Mesothelial cell of epicardium (in vitro differentiated cells): Measurements from ENCODE around the gene FUT9. TPM values are rescaled to one million over a fixed set of nuclear protein-coding genes. Genes with fewer than 3 reads are reported as not detected.

Source experiments
- DNase-seq, 2 experiments: peaks; one replicate each; pipeline ENCODE4 v3.0.0; 2021; ENCODE audit warnings: low spot score in 2 of 2; ENCODE audit not compliant: unreplicated experiment in 2 of 2
- H3K27ac Mint-ChIP-seq: 2 replicates; pipeline ENCODE4 v1.8.0; 2021; ENCODE audit warnings: mixed read lengths
- H3K27me3 Mint-ChIP-seq: 2 replicates; pipeline ENCODE4 v1.8.0; 2021; ENCODE audit warnings: low read depth, mixed read lengths
- H3K36me3 Mint-ChIP-seq: 2 replicates; pipeline ENCODE4 v1.8.0; 2021; ENCODE audit warnings: mixed read lengths
- H3K4me1 Mint-ChIP-seq: 2 replicates; pipeline ENCODE4 v1.8.0; 2021; ENCODE audit warnings: mixed read lengths
- H3K4me3 Mint-ChIP-seq: 2 replicates; pipeline ENCODE4 v1.8.0; 2021; ENCODE audit warnings: mild to moderate bottlenecking, moderate library complexity, mixed read lengths
- H3K9me3 Mint-ChIP-seq: 2 replicates; pipeline ENCODE4 v1.8.0; 2021; ENCODE audit warnings: mixed read lengths
- CTCF ChIP-seq: fragments of 200-600 bp; sonication (generic); IDR thresholded peaks from one replicate; pipeline ENCODE4 v1.5.0; 2021; ENCODE audit warnings: antibody characterized with exemption; ENCODE audit not compliant: unreplicated experiment
- total RNA-seq: library from RNA; stranded (reverse); gene quantifications from 3 replicates; pipeline ENCODE4 v1.2.1, GENCODE V29; 2021

Gene FUT9
- total RNA-seq, 1 donor from 2014 or later, result 3.0 TPM

DNA sequence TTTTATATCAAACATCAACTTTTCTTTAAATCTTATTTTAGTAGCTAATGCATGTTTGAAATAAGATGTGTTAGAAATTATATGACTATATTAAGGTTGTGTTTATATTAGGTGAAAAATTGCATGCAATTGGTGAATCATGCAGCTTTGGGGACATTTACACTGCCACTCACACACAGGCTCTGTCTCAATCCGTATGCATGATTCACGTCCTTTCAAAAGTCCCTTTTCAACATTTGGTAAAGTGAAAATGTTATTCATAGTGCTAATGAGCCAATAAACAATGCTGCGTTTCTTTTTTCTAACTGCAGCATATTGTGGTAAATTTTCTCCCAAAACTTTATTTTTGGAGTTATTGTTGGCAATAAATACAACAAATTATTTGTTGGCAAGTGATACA lies 198.0 kb downstream of the FUT9 start:
- Mint-ChIP-seq H3K4me1 (peaks cover 12% of the 10 kb centered on the region), H3K27me3 (no peaks in the 10 kb centered on the region), H3K36me3 (no peaks in the 10 kb centered on the region), H3K4me3 (no peak overlapping the region), H3K27ac (no peak overlapping the region), H3K9me3 (no peaks in the 10 kb centered on the region)
- DNase-seq, result no peak
- TF ChIP-seq CTCF, result no peak

DNA sequence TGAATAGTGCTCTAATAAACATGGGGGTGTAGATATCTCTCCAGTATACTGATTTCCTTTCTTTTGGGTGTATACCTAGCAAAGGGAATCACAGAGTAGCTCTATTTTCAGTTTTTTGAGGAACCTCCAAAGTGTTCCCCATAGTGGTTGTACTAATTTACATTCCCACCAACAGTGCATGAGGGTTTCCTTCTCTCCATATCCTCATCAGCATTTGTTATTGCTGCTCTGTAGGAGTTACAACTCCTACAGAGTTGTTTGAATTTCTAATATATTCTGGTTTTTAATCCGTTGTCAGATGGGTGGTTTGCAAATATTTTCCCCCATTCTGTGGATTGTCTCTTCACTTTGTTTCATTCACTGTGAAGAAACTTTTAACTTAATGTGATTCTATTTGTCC lies 207.9 kb downstream of the FUT9 start:
- no peak overlapping the region for H3K4me3 Mint-ChIP-seq
- no peaks in the 10 kb centered on the region for H3K27me3 Mint-ChIP-seq
- no peaks in the 10 kb centered on the region for H3K4me1 Mint-ChIP-seq
- DNase-seq, result no peak
- peaks cover 4% of the 10 kb centered on the region for H3K9me3 Mint-ChIP-seq
- no peak overlapping the region for H3K27ac Mint-ChIP-seq
- H3K36me3 Mint-ChIP-seq, result no peaks in the 10 kb centered on the region
- no peak for TF ChIP-seq CTCF

- no peaks in the 10 kb centered on the region for H3K27me3 Mint-ChIP-seq
- no peak for TF ChIP-seq CTCF
- DNase-seq, result no peak
- H3K4me1 Mint-ChIP-seq, result no peaks in the 10 kb centered on the region
- no peak overlapping the region for H3K27ac Mint-ChIP-seq
- H3K36me3 Mint-ChIP-seq, result no peaks in the 10 kb centered on the region
- no peak overlapping the region for H3K4me3 Mint-ChIP-seq
- H3K9me3 Mint-ChIP-seq, result no peaks in the 10 kb centered on the region
Measured at GRCh38 chr6:96227135-96227534, 211.4 kb downstream of the FUT9 start.

DNA sequence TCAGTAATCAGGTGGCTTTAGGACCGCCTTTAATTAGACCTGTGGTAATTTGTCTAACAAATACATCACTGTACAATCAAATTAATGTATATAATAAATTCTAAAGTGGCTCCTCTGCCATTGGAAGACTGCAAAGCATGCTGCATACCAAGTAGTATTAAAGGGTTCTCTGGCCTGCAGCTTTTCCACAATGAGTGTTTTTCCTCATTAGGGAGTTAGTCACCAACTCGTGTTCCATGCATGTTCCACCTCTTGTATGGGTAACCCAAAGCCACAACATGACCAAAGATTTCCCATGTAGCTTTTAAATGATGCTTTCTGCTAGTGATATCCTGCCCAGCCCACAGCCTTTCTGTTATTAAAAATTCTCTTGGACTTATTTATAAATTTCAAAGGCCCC lies 218.7 kb downstream of the FUT9 start:
- no peak for DNase-seq
- Mint-ChIP-seq H3K27ac (no peak overlapping the region), H3K4me1 (no peaks in the 10 kb centered on the region), H3K4me3 (no peak overlapping the region), H3K9me3 (no peaks in the 10 kb centered on the region), H3K27me3 (no peaks in the 10 kb centered on the region), H3K36me3 (no peaks in the 10 kb centered on the region)
- TF ChIP-seq CTCF, result no peak

- no peaks in the 10 kb centered on the region for H3K4me1 Mint-ChIP-seq
- no peak overlapping the region for H3K27ac Mint-ChIP-seq
- no peak for TF ChIP-seq CTCF
- H3K27me3 Mint-ChIP-seq, result no peaks in the 10 kb centered on the region
- DNase-seq, result no peak
- no peaks in the 10 kb centered on the region for H3K36me3 Mint-ChIP-seq
- no peak overlapping the region for H3K4me3 Mint-ChIP-seq
- peaks cover 5% of the 10 kb centered on the region for H3K9me3 Mint-ChIP-seq
Measured at GRCh38 chr6:96235927-96236326, 220.2 kb downstream of the FUT9 start.

DNA sequence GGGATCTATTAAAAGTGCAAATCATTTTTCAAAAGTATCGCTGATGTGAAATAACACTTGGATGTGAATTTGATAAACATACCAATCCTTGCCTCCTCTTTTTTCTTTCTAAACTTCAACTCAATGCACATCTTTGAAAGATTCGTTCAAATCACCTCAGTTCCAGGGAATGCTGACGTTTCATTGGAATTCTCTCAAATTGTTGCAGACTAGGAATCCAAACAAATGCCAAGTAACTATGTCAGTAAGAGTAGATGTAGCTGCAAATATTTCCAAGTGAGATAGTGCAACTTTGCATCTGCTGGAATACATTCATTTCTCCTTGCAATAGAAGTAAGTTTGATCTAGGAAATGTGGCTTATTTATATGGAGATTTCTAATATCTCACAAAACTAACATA lies 220.7 kb downstream of the FUT9 start:
- Mint-ChIP-seq H3K9me3 (peaks cover 5% of the 10 kb centered on the region), H3K4me3 (no peak overlapping the region), H3K27me3 (no peaks in the 10 kb centered on the region), H3K36me3 (no peaks in the 10 kb centered on the region), H3K4me1 (no peaks in the 10 kb centered on the region), H3K27ac (no peak overlapping the region)
- no peak for TF ChIP-seq CTCF
- no peak for DNase-seq
